A549 (cell line): ENCODE results near the gene TGIF1. TPM values are rescaled to one million over a fixed set of nuclear protein-coding genes. Genes with fewer than 3 reads are reported as not detected.

Source experiments
- ATAC-seq, 2 experiments: fragments of 200-7000 bp in 1 of 2; fragments of >200 bp in 1 of 2; cut with Nextera tagmentation in 1 of 2; cut with Tn5 transposase in 1 of 2; 3 replicates each; pipeline versions ENCODE4 v1.8.0 to v1.9.1; 2018 to 2020; ENCODE audit warnings: mild to moderate bottlenecking in 1 of 2, moderate library complexity in 1 of 2
- CTCF ChIA-PET: fragments of 300-600 bp; sonication (Branson Sonifier 250); formaldehyde crosslinking; extraction: SDS; loops from one replicate; lab custom pipeline; 2021; ENCODE audit warnings: antibody characterized with exemption, inconsistent platforms; lab: Yijun Ruan, JAX
- POLR2A ChIA-PET: fragments of 350-600 bp; formaldehyde crosslinking; extraction: SDS; loops from one replicate; lab custom pipeline; 2021; ENCODE audit warnings: antibody characterized with exemption, inconsistent platforms; lab: Yijun Ruan, JAX
- DNase-seq, 2 experiments: peaks; one replicate each; pipeline versions ENCODE4 v3.0.0 to v3.0.0-alpha.2; 2011 to 2016; ENCODE audit warnings: low read depth in 1 of 2, low spot score in 1 of 2
- FAIRE-seq: peaks from 2 replicates; lab custom pipeline; 2011; peaks lifted over from hg19 to GRCh38; lab: Jason Lieb, UNC
- H3K27ac ChIP-seq, 2 experiments: fragments of >200 bp; sonication (Bioruptor Twin); formaldehyde crosslinking; 3 replicates each; pipeline ENCODE4 v1.5.1; 2016 to 2017
- H3K4me1 ChIP-seq: fragments of >200 bp; sonication (Bioruptor Twin); formaldehyde crosslinking; 3 replicates; pipeline ENCODE4 v1.6.1; 2016
- H3K4me2 ChIP-seq: fragments of >200 bp; sonication (Bioruptor Twin); formaldehyde crosslinking; 3 replicates; pipeline ENCODE4 v1.6.1; 2016
- H3K4me3 ChIP-seq: fragments of >200 bp; sonication (Bioruptor Twin); formaldehyde crosslinking; 3 replicates; pipeline ENCODE4 v1.5.1; 2016
- H3K9me3 ChIP-seq: fragments of >200 bp; sonication (Bioruptor Twin); formaldehyde crosslinking; 3 replicates; pipeline ENCODE4 v1.6.1; 2016
- BHLHE40 ChIP-seq: IDR thresholded peaks from 2 replicates; pipeline ENCODE4 v1.6.1; 2012; ENCODE audit warnings: low read depth, low read length, inconsistent platforms
- CBX2 ChIP-seq: fragments of 200-600 bp; sonication (generic); IDR thresholded peaks from 2 replicates; pipeline ENCODE4 v1.6.1; 2016; ENCODE audit warnings: low read depth, mild to moderate bottlenecking, borderline replicate concordance
- CHD2 ChIP-seq: fragments of 150-350 bp; IDR thresholded peaks from 2 replicates; pipeline ENCODE4 v1.6.1; 2014; ENCODE audit warnings: low read length; ENCODE audit not compliant: partially characterized antibody
- CTCF ChIP-seq: fragments of >200 bp; sonication (Bioruptor Twin); formaldehyde crosslinking; IDR thresholded peaks from 3 replicates; pipeline ENCODE4 v1.5.1; 2016
- E2F6 ChIP-seq: IDR thresholded peaks from 2 replicates; pipeline ENCODE4 v1.6.1; 2012; ENCODE audit warnings: low read depth, borderline replicate concordance
- EHF ChIP-seq: fragments of 250-450 bp; sonication (Bioruptor Pico); IDR thresholded peaks from 2 replicates; pipeline ENCODE4 v1.5.0; 2020; ENCODE audit warnings: mild to moderate bottlenecking
- ELK1 ChIP-seq: fragments of 150-350 bp; IDR thresholded peaks from 2 replicates; pipeline ENCODE4 v1.6.1; 2014; ENCODE audit warnings: low read depth, mild to moderate bottlenecking, low read length
- ESRRA ChIP-seq: fragments of 150-350 bp; IDR thresholded peaks from 2 replicates; pipeline ENCODE4 v1.6.1; 2014; ENCODE audit warnings: mild to moderate bottlenecking, low read length, borderline replicate concordance
- FOSL2 ChIP-seq, 2 experiments: fragments of 450-650 bp in 1 of 2; fragments of >200 bp in 1 of 2; sonication (Bioruptor Twin) in 1 of 2; formaldehyde crosslinking; IDR thresholded peaks; 2 replicates each; pipeline versions ENCODE4 v1.5.0 to v1.6.1; 2016 to 2020; ENCODE audit warnings: mild to moderate bottlenecking in 1 of 2, moderate library complexity in 1 of 2
- HEYL ChIP-seq: fragments of 250-450 bp; sonication (Bioruptor Pico); IDR thresholded peaks from 2 replicates; pipeline ENCODE4 v1.8.0; 2021; ENCODE audit warnings: mild to moderate bottlenecking, moderate library complexity
- JUNB ChIP-seq: fragments of >200 bp; sonication (Bioruptor Twin); formaldehyde crosslinking; IDR thresholded peaks from 2 replicates; pipeline ENCODE4 v1.6.1; 2016
- MAX ChIP-seq: IDR thresholded peaks from 2 replicates; pipeline ENCODE4 v1.6.1; 2012
- NR3C1 ChIP-seq: fragments of >200 bp; sonication (Bioruptor Twin); formaldehyde crosslinking; IDR thresholded peaks from 3 replicates; pipeline ENCODE4 v1.6.1; 2017
- POLR2AphosphoS2 ChIP-seq: conservative IDR thresholded peaks from 2 replicates; pipeline ENCODE4 v1.6.1; 2012; ENCODE audit warnings: low read length, improper control_type of control experiment, inconsistent platforms
- RAD21 ChIP-seq, 2 experiments: fragments of >200 bp in 1 of 2; sonication (Bioruptor Twin) in 1 of 2; formaldehyde crosslinking in 1 of 2; IDR thresholded peaks in 1 of 2; conservative IDR thresholded peaks in 1 of 2; 2 replicates in 1 of 2; 3 replicates in 1 of 2; pipeline ENCODE4 v1.6.1; 2012 to 2018; ENCODE audit warnings: inconsistent platforms in 1 of 2
- RCOR1 ChIP-seq: fragments of 150-350 bp; IDR thresholded peaks from 2 replicates; pipeline ENCODE4 v1.6.1; 2014; ENCODE audit warnings: antibody characterized with exemption, low read length, low read depth
- RNF2 ChIP-seq: fragments of 200-600 bp; sonication (generic); IDR thresholded peaks from 2 replicates; pipeline ENCODE4 v1.6.1; 2016; ENCODE audit warnings: low read depth, mild to moderate bottlenecking, antibody characterized with exemption, moderate library complexity, borderline replicate concordance
- SMC3 ChIP-seq: fragments of >200 bp; sonication (Bioruptor Twin); formaldehyde crosslinking; IDR thresholded peaks from 3 replicates; pipeline ENCODE4 v1.6.1; 2018; ENCODE audit warnings: inconsistent platforms
- SREBF2 ChIP-seq: fragments of 450-650 bp; IDR thresholded peaks from 2 replicates; pipeline ENCODE4 v1.6.1; 2014; ENCODE audit warnings: mild to moderate bottlenecking, moderate library complexity
- TFCP2L1 ChIP-seq: fragments of 250-450 bp; sonication (Bioruptor Pico); IDR thresholded peaks from 2 replicates; pipeline ENCODE4 v1.5.0; 2021; ENCODE audit warnings: mild to moderate bottlenecking
- ZC3H11A ChIP-seq: fragments of 450-650 bp; IDR thresholded peaks from 2 replicates; pipeline ENCODE4 v1.6.1; 2014; ENCODE audit warnings: antibody characterized with exemption, mild to moderate bottlenecking
- WGBS: methylation state at CpG from one replicate; pipeline ENCODE4 v1.1.6; 2017; ENCODE audit errors: missing lambda C conversion rate; 5-methylcytosine and 5-hydroxymethylcytosine counted together
- polyA plus RNA-seq, 4 experiments: library from polyadenylated mRNA; depleted of rRNA in 3 of 4; stranded (reverse); fragments of >200 nt; fragmentation: RNase III in 1 of 4; extraction: RNeasy Plus Mini Kit Qiagen cat#74134 plus additional on column Dnase treatment in 1 of 4; gene quantifications; 2 replicates in 3 of 4; 3 replicates in 1 of 4; pipeline ENCODE4 v1.2.3, GENCODE V29; 2011 to 2017

TGIF1 gene
- polyA plus RNA-seq, 2 of the 4 experiments (the other 2 are of a cell fraction): 160 to 174 TPM

GRCh38 chr18:3478262-3478978 lies 28.4 kb downstream of the TGIF1 start:
- ATAC-seq (no peak), FAIRE-seq (no peak), DNase-seq (no peak)
- POLR2A ChIA-PET: no interaction called here
- Histone ChIP-seq H3K4me3 (no peak overlapping the region), H3K9me3 (no peaks in the 10 kb centered on the region; the same call in 2 of the 3 replicates), H3K4me2 (no peak overlapping the region), H3K4me1 (no peaks in the 10 kb centered on the region), H3K27ac (no peak overlapping the region)
- 94% methylated on average over 8 of the region's 8 CpGs for WGBS
- CTCF ChIA-PET: interaction anchor here (0.9 to 1.3 kb wide), 2 partner anchors 8 to 115 kb away, joined by 3 to 5 read pairs; no protein-coding TSS in a partner anchor
- TF ChIP-seq ZC3H11A (no peak), SREBF2 (no peak), RAD21 (conservative IDR thresholded peaks at IDR 0.05 in 1 of 2, IDR thresholded peaks at IDR 0.05 in 1 of 2) (no peak), CBX2 (no peak), ESRRA (no peak), CHD2 (no peak), JUNB (no peak), EHF (CRISPR knock-in tag) (no peak), RNF2 (no peak), NR3C1 (no peak), BHLHE40 (no peak), MAX (no peak), FOSL2 (IDR thresholded peaks at IDR 0.05) (no peak), FOSL2 (CRISPR knock-in tag; IDR thresholded peaks at IDR 0.05) (no peak), TFCP2L1 (CRISPR knock-in tag) (no peak), HEYL (CRISPR knock-in tag) (no peak), CTCF (no peak), POLR2AphosphoS2 (no peak), RCOR1 (no peak)

GRCh38 chr18:3479978-3480509 lies 30.1 kb downstream of the TGIF1 start:
- DNase-seq (no peak), FAIRE-seq (no peak)
- ChIA-PET CTCF (no interaction called here), POLR2A (no interaction called here)
- Histone ChIP-seq H3K9me3 (no peaks in the 10 kb centered on the region), H3K4me2 (no peak overlapping the region), H3K27ac (no peak overlapping the region), H3K4me1 (no peaks in the 10 kb centered on the region)
- TF ChIP-seq ELK1 (no peak), SREBF2 (no peak), E2F6 (no peak), MAX (no peak), SMC3 (no peak)
- TF ChIP-seq, all 56 proteins: peak for 0
- H3K4me3 ChIP-seq: no peak overlapping the region
- ATAC-seq: no peak
- WGBS: 75% methylated on average over 5 of the region's 5 CpGs
